ENCODE results near the gene STYXL1.

GRCh38 chr7:75985518-75986146 is 62.2 kb downstream of the STYXL1 start:
- TF ChIP-seq CTCF (IDR thresholded peaks at IDR 0.05) (no peak), POLR2AphosphoS5 (IDR thresholded peaks at IDR 0.05) (peak in 1 of 3 donors; percentile 8)

All from breast epithelium (tissue), 3 donors.